Measurements from ENCODE around the gene CHST13. TPM values are rescaled to one million over a fixed set of nuclear protein-coding genes. Genes with fewer than 3 reads are reported as not detected.
"Not testable (repeated sequence)": the region's sequence is repeated elsewhere in the genome, so short reads cannot be mapped to it uniquely, and the experiment has no call there.

CHST13 gene
- polyA plus RNA-seq, 4 donors: 0.34 to 5.6 (median 2.8) TPM

DNA sequence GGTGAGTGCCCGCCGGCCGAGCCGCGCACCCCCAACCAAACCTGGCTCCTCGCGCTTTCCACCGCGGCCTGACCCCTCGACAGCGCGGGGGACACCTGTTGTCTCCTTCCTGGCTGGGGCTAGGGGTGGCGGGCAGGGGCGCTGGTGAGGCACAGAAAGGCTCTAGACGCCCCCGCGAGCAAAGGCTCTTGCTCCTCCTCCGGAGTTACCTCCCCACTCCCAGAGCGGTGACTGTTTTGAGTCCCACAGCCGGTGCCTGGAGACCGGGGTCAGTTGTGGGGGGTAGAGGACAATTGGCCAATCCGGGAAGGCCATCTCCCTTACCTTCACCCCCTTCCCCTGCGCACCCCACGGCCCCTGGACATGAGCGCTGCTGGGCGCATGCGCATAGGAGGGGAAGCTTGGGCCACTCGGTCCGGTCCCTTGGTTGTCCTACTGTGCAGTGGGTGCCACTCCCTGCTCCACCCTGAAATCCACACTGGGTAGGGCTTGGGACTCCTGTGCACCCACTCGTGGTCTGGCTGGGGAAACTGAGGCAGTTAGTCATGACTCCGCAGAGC, 554 bp downstream of the CHST13 start:
- no peak for DNase-seq (ENCODE audit: low read depth in 4 of 4, low spot score in 3 of 4)

DNA sequence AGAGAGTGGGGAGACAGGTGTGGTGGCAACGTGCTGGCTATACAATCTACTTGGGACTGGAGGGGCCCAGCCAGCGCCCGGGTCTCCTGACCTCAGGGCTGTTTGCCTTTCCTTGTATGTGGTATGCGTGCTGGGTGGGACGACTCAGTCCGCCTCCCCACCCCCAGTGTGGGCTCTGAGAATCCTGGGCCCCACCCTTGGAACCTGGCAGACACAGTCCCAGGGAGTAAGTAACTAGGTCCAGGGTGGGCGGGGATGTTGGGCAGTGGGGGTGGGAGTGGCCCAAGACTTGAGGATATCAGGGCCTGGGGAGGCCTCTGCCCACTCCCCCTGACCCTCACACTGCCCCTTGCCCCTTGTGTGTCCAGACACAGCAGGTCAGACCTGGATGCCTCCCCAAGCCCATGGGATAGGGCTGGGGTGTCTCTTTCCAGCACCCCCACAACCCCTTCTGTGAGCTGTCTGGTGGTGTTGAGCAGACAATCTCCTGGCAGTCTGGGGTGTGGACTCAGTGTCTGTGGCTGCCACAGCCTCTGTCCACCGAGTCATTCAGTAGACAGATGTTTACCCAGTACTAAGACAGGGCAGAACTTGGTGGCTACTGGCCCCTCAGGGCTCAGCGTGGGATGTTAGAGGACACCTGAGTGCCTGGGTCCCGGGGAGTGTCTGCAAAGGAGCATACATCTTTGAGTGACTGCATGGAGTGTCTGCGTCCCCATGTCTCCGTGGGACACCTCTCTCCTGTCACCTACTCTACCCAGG, 1.3 kb downstream of the CHST13 start:
- no peak for DNase-seq (ENCODE audit: low read depth in 4 of 4, low spot score in 3 of 4)

DNA sequence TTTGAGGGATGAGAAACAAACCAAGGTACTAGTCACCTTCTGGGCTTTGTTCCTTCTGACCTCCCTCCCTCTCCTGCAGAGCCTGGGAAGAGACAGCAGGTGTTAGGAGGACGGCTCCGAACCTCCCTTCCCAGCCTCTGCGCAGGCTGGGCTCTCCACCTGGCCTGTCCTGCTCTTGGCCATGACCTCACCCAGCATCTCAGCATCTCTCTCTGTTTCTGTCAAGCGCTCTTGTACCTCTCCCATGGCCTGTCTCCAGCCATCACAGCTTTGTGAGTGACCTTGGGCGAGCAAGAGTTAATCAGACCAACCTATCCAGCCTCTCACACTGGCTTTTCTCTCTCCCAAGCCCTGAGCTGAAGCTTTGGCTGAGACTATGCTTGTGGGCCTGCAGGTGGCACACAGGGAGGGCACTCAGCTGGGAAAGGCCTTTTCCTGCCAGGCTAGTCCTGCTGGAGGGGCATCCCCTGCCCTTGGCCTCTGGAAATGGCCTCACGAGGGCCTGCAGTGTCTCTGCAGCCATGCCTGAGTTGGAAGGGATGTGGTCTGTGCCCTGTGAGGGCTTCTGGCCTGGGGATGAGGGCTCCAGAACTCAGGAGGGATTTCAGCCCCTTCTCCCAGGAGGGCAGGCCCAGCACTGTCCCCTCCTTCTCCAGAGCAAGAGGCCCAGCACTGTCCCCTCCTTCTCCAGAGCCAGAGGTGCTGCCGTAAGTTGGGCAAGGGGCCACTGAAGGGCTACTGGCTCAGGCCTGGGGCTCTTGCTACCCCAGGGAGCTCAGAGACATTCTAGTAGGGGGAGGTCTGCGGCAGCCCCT, 2.1 kb downstream of the CHST13 start:
- DNase-seq (ENCODE audit: low read depth in 4 of 4, low spot score in 3 of 4): no peak

DNA sequence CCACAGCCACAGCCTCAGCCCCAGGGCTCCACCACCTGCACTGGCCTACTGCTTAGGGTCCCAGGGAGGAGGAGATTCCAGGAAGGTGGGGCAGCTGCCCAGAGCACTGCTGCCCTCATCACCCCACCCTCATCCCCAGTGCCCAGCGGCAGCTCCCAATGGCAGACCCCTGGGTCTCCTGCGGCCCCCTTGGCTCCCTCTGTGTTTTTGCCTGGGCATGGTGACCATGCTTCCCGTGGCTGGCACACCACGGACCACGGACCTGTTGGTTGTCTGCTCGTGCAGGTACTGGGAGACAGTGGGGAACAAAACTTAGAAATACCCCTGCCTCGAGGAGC, 2.7 kb downstream of the CHST13 start:
- DNase-seq (ENCODE audit: low read depth in 4 of 4, low spot score in 3 of 4): no peak

DNA sequence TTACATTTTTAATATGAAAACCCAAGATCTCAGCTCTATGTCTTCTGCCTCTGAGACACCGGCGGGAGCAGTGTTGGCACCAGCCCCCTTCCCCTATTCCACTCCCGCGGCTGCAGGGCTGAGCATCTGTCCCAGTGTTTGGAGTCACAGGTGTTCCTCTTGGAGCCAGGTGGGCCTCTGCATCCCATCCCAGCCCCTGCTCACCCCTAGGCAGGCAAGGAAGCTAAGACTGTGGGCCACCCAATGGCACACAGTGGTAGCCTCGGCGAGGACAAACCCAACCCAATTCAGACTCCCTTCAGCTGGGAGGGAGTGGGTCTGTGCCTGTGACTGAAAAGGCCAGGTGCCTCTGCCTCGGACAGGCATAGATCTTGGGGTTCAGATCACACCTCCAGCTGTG, 3.1 kb downstream of the CHST13 start:
- no peak for DNase-seq (ENCODE audit: low read depth in 4 of 4, low spot score in 3 of 4)

DNA sequence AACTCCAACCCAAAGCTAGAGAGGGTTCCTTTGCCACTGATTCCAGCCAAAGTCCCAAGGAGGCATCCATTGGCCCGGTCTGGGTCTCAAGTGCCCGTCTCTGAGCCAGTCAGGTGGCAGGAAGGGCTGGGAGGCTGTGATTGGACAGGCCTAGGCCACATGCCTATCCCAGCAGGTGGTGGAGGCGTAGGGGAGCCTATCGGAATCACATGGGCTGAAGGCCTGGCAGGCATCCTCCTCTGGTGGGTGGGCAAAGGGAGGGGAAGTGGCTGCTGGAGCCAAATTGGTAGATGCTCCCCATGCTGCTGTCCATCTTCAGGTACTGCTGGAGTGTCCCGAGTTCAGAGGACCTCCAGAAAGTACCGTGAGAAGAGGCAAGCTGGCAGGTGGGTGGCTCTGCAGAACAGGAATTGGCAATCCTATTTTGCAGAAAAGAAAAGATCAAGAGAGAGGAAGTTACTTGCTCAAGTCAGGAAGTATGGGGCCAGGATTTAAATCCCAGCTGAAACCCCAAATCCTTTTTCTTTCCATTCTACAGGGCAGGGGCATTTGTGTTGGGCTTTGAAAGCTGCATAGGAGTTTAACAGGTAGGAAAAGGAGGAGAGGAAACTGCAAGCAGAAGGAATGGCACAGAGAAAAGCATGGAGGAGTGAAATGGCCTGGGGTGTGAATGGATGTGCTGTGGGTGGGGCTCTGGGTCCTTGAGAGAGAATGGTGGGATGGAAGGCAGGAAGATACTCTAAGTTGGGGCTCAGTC, 3.7 kb downstream of the CHST13 start:
- no peak for DNase-seq (ENCODE audit: low read depth in 4 of 4, low spot score in 3 of 4)

DNA sequence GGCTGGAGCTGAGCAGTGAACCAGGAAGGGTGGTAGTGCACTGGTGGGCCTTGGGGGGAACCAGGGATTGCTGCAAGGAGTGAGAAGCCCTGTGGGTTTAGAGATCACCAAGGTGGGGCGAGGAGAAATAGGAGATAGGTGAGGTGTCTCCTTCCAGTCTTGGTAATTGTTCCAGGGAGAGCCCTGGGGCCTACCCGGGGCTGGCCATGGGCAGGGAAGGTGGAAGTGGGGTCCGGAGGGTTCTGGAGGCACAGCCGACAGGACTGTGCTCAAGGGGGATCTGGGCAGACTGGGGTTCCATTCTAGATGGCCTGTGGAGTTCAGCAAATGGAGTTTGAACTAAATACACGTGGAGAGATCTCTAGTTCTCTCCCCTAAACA, 4.5 kb downstream of the CHST13 start:
- no peak for DNase-seq (ENCODE audit: low read depth in 4 of 4, low spot score in 3 of 4)

DNA sequence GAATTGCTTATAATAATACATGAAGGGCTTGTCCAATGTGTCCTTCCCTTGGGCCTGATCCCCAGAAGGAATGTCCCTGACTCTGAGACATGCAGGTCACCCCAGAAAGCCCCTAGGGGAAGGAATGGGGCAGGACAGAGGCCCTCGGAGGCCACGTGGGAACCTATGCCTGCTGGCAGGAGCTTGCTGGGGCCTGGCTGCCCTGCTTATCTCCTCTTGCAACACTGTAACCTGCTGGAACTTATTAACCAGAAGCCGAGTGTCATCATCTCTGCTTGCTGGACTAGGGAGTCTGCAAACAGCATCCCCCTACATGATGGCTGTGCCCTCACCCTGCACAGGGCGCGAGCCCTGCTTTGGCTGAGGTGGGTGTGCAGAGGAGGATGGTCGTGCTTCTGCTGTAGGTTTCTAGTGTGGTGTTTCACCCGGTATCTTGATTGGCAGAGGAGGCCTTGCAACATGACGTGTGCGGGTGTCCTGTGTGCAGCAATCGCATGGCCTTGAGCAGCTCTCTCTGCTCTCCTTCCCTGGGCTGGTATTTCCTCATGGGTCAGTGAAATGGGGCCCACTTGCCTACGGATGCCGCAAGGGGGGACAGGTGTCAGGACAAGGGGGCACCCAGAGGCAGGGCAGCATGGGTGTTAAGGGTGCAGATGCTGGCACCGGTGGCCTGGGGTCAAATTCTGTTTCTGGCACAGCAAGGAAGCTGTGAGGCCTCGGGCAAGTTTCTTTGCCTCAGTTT, 5.0 kb downstream of the CHST13 start:
- DNase-seq (ENCODE audit: low read depth in 4 of 4, low spot score in 3 of 4): no peak

DNA sequence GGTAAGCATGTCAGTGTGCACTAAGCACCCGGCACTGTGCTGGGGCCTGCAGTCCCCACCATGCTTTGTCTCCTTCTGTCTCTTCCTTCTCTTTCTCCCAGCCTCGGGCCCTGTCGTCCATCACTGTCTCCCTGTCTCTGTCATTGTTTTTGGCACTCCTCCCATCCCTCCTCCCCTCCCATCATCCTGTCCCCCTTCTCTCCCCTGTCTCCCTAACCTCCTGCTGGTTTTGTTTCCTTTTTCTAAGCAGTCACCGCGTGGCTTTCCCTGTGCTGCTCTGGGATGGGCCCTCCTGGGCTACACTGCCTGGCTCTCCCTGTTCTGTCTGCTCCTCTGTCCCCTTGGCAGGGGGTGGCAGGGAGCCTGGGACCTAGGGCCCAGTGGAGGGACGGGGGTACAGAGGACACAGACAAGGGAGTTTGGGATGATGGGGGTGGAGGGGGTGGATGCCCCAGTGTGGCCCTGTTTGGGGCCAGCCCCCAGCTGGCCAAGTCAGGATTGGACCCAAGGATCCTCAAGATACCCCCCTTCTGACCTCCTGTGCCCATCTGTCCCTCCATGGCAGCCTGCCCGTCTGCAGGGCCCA, 5.7 kb downstream of the CHST13 start:
- DNase-seq (ENCODE audit: low read depth in 4 of 4, low spot score in 3 of 4): no peak

DNA sequence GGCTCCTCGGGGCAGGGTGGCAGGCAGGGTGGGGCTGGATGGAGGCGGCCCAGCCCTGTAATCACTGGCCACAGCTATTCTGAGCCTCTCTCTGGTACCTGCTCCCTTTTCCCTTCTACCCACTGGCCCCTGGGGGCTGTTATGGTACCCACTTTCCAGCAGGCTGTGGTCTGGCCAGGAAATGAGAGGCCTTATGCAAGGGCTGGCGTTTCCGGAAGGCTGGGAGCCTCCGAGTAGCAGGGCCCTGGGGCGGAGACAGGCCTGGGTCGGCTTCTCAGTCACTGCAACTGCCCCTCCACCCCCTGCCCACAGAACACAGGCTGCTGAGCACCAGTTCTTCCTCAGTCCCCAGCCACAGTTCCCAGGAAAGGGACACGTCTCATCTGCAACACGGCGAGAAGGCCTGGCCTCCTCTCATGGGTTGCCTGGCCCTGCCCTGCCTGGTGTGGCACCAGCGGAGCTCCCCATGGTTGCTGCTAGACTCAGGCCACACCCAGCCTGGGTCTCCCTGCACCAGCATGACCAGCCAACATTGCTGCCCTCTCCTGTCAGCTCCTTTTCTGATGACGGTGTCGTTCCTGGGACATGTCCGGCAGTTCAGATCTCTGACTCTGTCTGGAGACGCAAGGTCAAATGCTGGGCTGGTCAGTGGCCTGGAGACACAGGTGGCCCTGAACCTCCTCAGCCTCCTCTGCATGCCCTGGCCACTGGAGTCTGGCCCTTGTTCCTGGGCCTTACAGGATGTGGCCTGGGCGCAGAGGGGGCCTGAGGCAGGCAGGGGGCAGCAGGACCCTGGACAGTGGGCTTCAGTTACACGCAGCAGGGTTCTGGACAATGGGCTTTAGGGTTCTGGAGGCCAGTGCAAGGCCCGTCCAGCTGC, 6.5 kb downstream of the CHST13 start:
- DNase-seq (ENCODE audit: low read depth in 4 of 4, low spot score in 3 of 4): no peak

DNA sequence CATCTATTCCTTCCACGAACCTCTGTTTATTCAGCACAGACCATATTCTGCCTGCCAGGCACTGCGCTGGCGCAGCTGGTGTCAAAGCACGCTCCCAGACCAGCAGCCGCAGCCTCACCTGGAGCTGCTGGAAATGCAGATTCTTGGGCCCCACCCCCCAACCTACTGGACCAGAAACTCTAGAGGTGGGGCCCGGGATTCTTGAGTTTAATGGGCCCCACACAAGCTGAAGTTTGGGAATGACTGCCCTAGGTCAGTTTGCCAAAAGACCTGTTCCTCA, 7.0 kb downstream of the CHST13 start:
- no peak for DNase-seq (ENCODE audit: low read depth in 4 of 4, low spot score in 3 of 4)

DNA sequence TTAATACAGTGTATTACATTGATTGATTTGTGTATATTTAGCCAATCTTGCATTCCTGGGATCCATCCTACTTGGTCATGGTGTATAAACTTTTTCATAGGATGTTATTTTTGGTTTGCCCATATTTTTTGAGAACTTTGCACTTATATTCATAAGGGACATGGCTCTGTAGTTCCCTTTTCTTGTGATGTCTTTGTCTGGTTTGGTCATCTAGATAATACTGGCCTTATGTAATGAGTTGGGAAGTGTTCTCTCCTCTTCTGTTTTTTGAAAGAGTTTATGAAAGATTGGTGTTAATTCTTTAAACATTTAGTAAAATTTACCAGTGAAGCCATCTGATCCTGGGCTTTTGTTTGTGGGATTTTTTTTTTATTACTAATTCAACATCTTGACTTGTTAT, 9.6 kb downstream of the CHST13 start:
- DNase-seq (ENCODE audit: low read depth in 4 of 4, low spot score in 3 of 4): no peak

DNA sequence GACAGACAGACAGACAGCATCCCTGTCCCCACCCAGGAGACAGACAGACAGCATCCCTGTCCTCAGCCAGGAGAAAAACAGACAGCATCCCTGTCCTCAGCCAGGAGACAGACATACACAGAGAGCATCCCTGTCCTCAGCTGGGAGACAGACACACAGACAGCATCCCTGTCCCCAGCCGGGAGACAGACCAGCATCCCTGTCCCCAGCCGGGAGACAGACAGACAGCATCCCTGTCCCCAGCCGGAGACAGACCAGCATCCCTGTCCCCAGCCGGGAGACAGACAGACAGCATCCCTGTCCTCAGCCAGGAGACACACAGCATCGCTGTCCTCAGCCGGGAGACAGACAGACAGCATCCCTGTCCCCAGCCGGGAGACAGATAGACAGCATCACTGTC, 10.8 kb downstream of the CHST13 start:
- not testable (repeated sequence) for DNase-seq (ENCODE audit: low read depth in 4 of 4, low spot score in 3 of 4)

DNA sequence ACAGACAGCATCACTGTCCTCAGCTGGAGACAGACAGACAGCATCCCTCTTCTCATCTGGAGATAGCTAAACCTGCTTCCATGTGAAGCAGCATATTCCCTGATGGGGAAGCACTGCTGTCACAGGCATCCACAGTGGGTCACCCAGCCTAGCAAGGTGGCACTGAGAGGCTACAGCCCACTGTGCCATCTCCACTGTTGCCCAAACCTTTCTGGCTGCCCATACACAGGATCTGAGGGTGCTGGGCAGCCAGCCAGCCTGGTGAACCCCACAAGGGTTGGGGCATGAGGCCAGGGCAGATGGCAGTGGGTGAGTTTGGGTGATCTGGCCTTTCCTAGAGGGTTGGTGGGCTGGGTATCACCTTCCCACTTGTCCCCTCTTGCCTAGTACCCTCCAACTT, 11.7 kb downstream of the CHST13 start:
- no peak for DNase-seq (ENCODE audit: low read depth in 4 of 4, low spot score in 3 of 4)

DNA sequence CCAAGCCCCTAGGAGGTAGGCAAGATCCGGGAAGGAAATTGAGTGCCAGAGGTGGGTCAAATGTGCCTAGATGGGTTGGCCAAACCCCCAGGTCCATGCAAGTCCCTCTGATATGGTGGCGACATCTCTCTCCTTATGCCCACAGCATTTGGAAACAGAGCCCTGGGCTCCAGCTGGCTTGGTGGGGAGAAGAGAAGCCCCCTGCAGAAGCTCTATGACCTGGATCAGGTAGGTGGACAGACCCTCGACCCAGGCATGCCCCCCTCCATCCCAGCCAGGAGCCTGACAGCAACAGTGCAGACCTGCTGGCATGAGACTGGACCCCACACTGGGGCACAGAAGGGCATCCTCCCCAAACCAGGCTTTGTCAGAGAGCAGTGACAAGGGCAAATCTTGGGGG, 12.2 kb downstream of the CHST13 start:
- DNase-seq (ENCODE audit: low read depth in 4 of 4, low spot score in 3 of 4): no peak

DNA sequence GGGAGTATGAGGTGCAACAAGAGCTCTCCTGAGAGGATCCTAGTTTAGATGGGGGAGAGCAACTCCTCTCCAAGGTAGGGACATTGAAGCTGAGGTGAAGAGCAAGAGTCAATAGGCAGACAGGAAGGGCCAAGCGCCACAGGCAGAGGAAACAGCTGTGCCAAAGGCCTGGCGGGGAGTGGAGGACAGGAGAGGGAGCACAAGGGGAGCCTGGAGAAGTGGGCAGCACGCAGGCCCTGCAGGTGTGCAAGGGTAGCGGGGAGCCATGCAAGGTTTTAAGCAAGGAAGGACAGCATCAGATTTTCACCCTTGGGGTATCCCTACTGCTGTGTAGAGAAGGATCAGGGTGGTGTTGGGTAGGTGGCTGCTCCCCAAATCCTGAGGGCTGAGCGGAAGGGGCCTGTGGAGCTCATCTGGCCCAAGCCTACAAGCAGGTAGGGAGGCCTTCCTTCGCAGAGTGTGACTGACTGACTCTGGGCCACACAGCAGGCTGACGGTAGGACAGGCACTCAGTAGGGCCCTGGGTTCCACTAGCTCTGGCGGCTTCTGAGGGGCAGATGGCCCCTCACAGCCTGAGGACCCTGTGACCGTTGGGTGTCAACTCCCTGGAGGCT, 13.3 kb downstream of the CHST13 start:
- DNase-seq (ENCODE audit: low read depth in 4 of 4, low spot score in 3 of 4): no peak

DNA sequence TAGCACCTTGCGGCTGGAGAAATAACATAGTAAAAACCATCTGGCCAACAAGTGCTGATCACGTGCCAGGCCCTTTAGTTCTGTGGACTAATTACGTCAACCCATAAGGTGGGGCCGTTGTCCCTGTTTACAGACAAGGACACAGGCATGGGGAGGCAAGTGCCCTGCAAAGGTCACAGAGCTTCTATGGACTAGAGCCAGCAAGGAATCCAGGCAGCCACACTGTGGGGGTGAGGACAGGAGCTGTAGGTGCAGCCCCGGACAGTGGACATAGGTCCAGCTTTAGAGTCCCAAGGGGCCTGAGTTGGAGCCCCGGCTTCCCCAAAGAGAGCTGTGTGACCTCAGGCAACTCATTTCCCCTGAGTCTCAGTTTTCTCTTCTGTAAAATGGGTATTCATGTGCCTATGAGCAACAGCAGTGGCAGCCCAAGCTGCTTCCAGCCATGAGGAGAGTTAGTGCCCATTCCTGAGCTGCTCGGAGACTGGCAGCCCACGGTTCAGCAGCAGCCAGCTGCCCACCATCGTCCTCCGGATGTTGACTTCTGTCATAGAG, 13.9 kb downstream of the CHST13 start:
- no peak for DNase-seq (ENCODE audit: low read depth in 4 of 4, low spot score in 3 of 4)

DNA sequence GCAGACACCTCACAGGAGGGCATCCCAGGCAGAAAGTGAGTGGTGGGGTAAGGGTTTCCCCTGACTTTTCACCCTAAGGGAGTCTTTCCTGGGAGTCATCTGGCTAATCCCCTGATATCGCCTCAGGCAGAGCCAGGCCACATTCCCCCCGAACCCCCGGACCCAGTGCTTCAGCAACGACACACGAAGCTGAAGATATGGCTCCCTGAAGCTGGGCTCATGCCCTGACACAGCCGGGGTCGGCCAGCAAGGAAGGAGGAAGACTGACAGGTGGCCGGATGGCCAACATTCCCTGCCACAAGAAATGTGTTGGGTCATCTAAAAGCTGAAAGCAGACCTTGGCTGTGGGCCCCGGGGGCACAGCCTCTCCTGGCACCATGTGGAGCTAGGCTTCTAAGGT, 14.4 kb downstream of the CHST13 start:
- no peak for DNase-seq (ENCODE audit: low read depth in 4 of 4, low spot score in 3 of 4)

DNA sequence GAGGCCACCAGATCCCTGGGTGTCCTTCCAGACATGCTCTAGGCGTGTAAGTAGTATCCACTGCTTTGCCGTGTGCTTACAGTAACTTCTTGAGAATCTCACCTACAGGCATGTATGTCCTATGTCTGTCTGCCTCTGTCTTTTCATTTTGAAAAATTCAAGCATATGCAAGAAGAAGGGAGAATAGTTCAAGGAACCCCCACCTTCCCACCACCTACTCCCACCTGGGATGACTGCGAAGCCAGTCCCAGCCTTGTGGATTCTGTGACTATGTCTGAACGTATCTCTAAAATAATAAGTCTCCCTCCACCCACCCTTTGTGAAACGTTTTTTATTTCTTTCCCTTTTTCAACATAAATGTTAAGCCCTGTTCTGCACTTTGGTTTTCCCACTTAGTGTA, 15.0 kb downstream of the CHST13 start:
- DNase-seq (ENCODE audit: low read depth in 4 of 4, low spot score in 3 of 4): no peak
